Endothelial cell of umbilical vein (primary cell): ENCODE data around the gene PRTN3.

Source experiments
- EZH2 ChIP-seq: IDR thresholded peaks from 2 replicates; pipeline ENCODE4 v1.6.1; 2012; ENCODE audit warnings: borderline replicate concordance, low read depth, mild to moderate bottlenecking, moderate library complexity, low read length, inconsistent platforms; ENCODE audit not compliant: severe bottlenecking
- POLR2AphosphoS5 ChIP-seq: IDR thresholded peaks from 2 replicates; pipeline ENCODE4 v1.6.1; 2012; ENCODE audit warnings: low read depth, mild to moderate bottlenecking, control low read depth, low read length, moderate library complexity; ENCODE audit not compliant: insufficient read depth
- TF ChIP-seq, protein P1 (sequence below), 2 donors: IDR thresholded peaks; 1 replicate in 1 of 2; 2 replicates in 1 of 2; pipeline ENCODE4 v1.5.1; 2011; ENCODE audit warnings: low read length in 2 of 2, mild to moderate bottlenecking in 2 of 2, moderate library complexity in 2 of 2, control low read depth in 1 of 2, inconsistent platforms in 1 of 2, low read depth in 1 of 2; ENCODE audit not compliant: insufficient read depth in 1 of 2; ENCODE audit errors: extremely low read depth in 1 of 2

DNA sequence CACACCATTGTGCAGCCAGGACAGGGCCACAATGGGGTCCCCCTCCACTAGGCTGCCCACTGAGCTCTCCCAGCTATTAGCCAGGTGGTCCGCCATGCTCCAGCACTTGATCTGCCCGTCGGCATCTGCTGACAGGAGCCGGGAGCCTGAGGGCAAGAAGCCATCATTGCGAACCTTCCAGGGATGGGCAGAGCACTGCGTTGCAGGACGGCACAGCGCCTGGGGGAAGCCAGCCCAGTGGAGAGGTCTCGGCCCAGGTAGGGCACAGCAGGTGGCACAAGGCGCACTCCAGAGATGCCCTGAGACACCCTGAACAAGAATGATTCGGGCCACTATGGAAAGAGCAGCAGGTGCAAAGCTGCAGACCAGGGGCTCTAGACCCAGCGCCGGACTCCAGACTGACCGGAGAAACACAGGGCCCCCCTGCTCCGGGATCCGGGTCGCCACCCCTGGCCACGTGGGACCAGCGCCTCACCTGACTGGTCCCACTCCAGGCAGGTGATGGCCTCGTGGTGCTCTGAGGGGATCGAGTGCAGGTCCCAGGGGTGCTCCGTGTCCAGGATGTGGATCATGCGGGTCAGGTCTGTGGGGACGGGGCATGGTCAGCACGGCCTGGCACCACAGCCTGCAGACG lies 49.0 kb downstream of the PRTN3 start:
- TF ChIP-seq, protein P1, sequence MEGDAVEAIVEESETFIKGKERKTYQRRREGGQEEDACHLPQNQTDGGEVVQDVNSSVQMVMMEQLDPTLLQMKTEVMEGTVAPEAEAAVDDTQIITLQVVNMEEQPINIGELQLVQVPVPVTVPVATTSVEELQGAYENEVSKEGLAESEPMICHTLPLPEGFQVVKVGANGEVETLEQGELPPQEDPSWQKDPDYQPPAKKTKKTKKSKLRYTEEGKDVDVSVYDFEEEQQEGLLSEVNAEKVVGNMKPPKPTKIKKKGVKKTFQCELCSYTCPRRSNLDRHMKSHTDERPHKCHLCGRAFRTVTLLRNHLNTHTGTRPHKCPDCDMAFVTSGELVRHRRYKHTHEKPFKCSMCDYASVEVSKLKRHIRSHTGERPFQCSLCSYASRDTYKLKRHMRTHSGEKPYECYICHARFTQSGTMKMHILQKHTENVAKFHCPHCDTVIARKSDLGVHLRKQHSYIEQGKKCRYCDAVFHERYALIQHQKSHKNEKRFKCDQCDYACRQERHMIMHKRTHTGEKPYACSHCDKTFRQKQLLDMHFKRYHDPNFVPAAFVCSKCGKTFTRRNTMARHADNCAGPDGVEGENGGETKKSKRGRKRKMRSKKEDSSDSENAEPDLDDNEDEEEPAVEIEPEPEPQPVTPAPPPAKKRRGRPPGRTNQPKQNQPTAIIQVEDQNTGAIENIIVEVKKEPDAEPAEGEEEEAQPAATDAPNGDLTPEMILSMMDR (IDR thresholded peaks at IDR 0.05; ENCODE audit: extremely low read depth in 1 of 2, insufficient read depth in 1 of 2, low read depth in 1 of 2, low read length in 2 of 2) = no peak
- TF ChIP-seq EZH2 (no peak), POLR2AphosphoS5 (no peak)
